ENCODE measurements around the gene ZNF416.

The ZNF416 gene

GRCh38 chr19:57559008-57559403, 19.7 kb downstream of the ZNF416 start:
- DNase-seq (ENCODE audit: low spot score) = peak; percentile 58

DNA sequence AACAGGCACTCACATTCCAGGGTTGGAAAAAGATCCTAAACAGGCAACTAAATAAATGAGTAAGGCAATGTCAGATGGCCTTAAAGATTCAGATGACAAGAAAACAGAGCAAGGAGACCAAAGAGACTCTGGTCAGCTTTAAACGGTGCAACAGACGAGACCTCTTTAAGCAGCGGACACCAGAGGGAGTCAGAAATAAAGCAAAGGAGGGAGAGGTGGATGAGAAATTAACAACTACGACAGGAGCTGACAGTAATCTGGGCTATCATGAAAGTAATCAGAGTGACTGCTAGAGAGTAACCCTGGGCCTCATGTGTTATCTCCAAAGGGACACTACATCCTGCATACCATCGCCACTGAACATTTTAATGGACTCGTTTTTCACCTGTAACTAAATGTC, 20.2 kb downstream of the ZNF416 start:
- DNase-seq (ENCODE audit: low spot score) = peak; percentile 13

- DNase-seq (ENCODE audit: low spot score) = no peak
Measured at GRCh38 chr19:57557659-57558058, 21.1 kb downstream of the ZNF416 start.

- no peak for DNase-seq (ENCODE audit: low spot score)
Measured at GRCh38 chr19:57552432-57552831, 26.3 kb downstream of the ZNF416 start.

DNA sequence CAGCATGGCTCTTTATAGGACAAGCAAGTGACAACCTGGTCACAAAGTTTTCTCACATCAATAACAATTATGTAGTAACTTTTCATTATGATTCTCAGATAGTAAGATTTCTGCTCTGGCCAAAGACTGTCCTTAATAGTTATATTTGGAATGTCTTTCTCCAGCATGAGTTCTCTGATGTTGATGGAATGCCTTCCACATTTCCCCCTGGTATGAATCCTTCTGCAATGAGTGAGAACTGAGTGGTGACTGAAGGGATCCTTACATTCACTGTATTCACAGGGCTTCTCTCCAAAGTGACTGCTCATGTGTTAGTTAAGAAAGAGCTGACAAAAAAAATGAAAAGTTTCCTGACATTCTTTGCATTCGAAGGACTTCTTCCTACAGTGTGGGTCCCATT, 32.2 kb downstream of the ZNF416 start:
- no peak for DNase-seq (ENCODE audit: low spot score)

GRCh38 chr19:57537953-57538547, 40.7 kb downstream of the ZNF416 start:
- DNase-seq (ENCODE audit: low spot score) = no peak

GRCh38 chr19:57527136-57527881, 51.4 kb downstream of the ZNF416 start, which contains the start of gene ZNF549:
Gene ZNF549 (plus strand): TSS chr19:57527356. CDS start chr19:57527574, 218 bp downstream.
- DNase-seq (ENCODE audit: low spot score) = peak; percentile 95

Data from AG08395 (cell line).